GM18519 (cell line): ENCODE results near the gene RIMKLB.
"Not testable (repeated sequence)": the region's sequence is repeated elsewhere in the genome, so short reads cannot be mapped to it uniquely, and the experiment has no call there.

Source experiments
- ATAC-seq: cut with Tn5 transposase; IDR thresholded peaks from one replicate; pipeline ENCODE4 v1.9.1; 2021; ENCODE audit warnings: mild to moderate bottlenecking, moderate library complexity; ENCODE audit not compliant: unreplicated experiment, low FRiP score

RIMKLB gene

GRCh38 chr12:8687846-8688601 lies 9.8 kb upstream of the RIMKLB start:
- no peak for ATAC-seq

- ATAC-seq: no peak
Observed at GRCh38 chr12:8689681-8690080, 8.1 kb upstream of the RIMKLB start.

- ATAC-seq: no peak
Observed at GRCh38 chr12:8692573-8692972, 5.2 kb upstream of the RIMKLB start.

GRCh38 chr12:8695116-8695515 lies 2.7 kb upstream of the RIMKLB start:
- no peak for ATAC-seq

- no peak for ATAC-seq
Observed at GRCh38 chr12:8696442-8697090, 1.2 kb upstream of the RIMKLB start.

GRCh38 chr12:8697120-8697475 lies 693 bp upstream of the RIMKLB start:
- no peak for ATAC-seq

- ATAC-seq: peak; percentile 20
Observed at GRCh38 chr12:8698132-8698851, 501 bp downstream of the RIMKLB start.

- no peak for ATAC-seq
Observed at GRCh38 chr12:8698879-8699278, 1.1 kb downstream of the RIMKLB start.

GRCh38 chr12:8699714-8700113 lies 1.9 kb downstream of the RIMKLB start:
- ATAC-seq: no peak

- no peak for ATAC-seq
Observed at GRCh38 chr12:8701046-8701660, 3.4 kb downstream of the RIMKLB start.

- no peak for ATAC-seq
Observed at GRCh38 chr12:8702159-8702558, 4.4 kb downstream of the RIMKLB start.

GRCh38 chr12:8709124-8709830 lies 11.5 kb downstream of the RIMKLB start:
- no peak for ATAC-seq

- no peak for ATAC-seq
Observed at GRCh38 chr12:8712572-8712971, 14.8 kb downstream of the RIMKLB start.

- no peak for ATAC-seq
Observed at GRCh38 chr12:8722286-8722800, 24.6 kb downstream of the RIMKLB start.

GRCh38 chr12:8734873-8735381 lies 37.1 kb downstream of the RIMKLB start:
- ATAC-seq: no peak

GRCh38 chr12:8742501-8742900 lies 44.7 kb downstream of the RIMKLB start:
- no peak for ATAC-seq

- ATAC-seq: not testable (repeated sequence)
Observed at GRCh38 chr12:8743121-8743520, 45.3 kb downstream of the RIMKLB start.

GRCh38 chr12:8745631-8746030 lies 47.8 kb downstream of the RIMKLB start:
- ATAC-seq: not testable (repeated sequence)

GRCh38 chr12:8746046-8746445 lies 48.3 kb downstream of the RIMKLB start:
- ATAC-seq: no peak

GRCh38 chr12:8760076-8760475 lies 62.3 kb downstream of the RIMKLB start:
- not testable (repeated sequence) for ATAC-seq
